Measurements from ENCODE around the gene PXDN.

- TF ChIP-seq EZH2 (IDR thresholded peaks at IDR 0.05), result no peak
- no peak for TF ChIP-seq POLR2AphosphoS5 (IDR thresholded peaks at IDR 0.05; ENCODE audit: borderline replicate concordance, low read depth, low read length)
These were observed 11.3 kb upstream of the PXDN start for GRCh38 chr2:1755436-1756191.
